GM21381 (cell line): ENCODE measurements around the gene NET1.

Source experiments
- ATAC-seq: cut with Tn5 transposase; IDR thresholded peaks from one replicate; pipeline ENCODE4 v1.9.1; 2021; ENCODE audit warnings: mild to moderate bottlenecking, moderate library complexity; ENCODE audit not compliant: unreplicated experiment

Gene NET1

DNA sequence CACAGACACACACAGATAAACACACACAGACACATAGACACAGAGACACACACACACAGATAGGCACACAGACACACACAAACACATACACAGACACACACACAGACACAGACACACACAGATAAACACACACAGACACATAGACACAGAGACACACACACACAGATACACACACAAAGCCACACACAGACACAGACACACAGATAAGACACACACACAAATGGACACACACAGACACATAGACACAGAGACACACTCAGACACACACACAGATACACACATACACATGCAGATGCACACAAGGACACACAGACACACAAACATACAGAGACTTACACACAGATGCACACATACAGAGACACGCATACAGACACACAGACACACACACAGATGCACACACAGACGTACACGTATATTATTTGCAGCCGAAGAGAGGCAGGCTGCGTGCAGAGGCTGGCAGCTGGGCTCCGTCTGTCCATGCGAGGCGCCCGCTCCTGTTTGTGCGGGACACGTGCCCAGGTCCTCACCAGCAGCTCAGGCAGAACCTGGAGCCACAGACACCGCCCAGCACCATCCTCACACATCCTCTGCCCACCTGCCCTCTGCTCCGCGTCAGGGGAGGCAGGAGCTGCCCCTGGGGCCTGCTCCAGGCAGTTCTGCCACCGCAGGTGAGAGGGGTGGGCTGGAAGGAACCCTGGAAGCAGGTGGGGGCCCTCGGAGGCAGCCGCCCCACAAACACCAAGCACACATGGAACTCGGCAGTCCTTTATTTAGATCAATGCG is 85.8 kb downstream of the NET1 start:
- no peak for ATAC-seq

GRCh38 chr10:5498791-5499492 is 86.6 kb downstream of the NET1 start:
- ATAC-seq = no peak

- no peak for ATAC-seq
These were observed 87.3 kb downstream of the NET1 start, which contains the start of gene CALML5 for GRCh38 chr10:5499493-5500140. Gene CALML5 (minus strand): TSS chr10:5499570. CDS start chr10:5499438, 132 bp downstream.

DNA sequence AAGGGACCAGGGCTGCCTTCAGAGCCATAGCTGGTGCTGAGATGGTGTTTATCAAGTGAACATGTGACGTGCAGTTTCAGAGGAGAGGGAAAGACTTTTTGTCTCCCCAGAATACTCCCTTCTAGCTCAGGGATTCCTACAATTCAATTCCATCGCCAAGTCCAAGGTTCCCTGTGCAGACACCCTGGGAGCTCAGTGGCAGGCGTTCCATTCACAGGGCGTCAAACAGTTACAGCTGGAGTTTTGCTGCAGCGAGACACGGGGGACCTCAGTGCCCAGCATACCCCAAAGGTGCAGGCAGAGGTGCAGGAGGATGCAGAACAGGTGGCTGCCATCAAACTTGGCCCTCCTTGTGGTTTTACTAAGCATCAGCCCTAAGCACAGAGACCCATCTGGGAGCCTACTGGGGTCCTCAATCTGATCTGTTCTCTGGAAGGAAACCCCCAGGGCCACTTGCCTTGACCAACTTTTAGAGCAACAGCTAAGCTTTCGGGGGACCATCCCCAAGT is 87.9 kb downstream of the NET1 start:
- ATAC-seq = no peak

GRCh38 chr10:5500910-5501309 is 88.6 kb downstream of the NET1 start:
- ATAC-seq = no peak

- no peak for ATAC-seq
These were observed 89.7 kb downstream of the NET1 start for GRCh38 chr10:5502061-5502521.

DNA sequence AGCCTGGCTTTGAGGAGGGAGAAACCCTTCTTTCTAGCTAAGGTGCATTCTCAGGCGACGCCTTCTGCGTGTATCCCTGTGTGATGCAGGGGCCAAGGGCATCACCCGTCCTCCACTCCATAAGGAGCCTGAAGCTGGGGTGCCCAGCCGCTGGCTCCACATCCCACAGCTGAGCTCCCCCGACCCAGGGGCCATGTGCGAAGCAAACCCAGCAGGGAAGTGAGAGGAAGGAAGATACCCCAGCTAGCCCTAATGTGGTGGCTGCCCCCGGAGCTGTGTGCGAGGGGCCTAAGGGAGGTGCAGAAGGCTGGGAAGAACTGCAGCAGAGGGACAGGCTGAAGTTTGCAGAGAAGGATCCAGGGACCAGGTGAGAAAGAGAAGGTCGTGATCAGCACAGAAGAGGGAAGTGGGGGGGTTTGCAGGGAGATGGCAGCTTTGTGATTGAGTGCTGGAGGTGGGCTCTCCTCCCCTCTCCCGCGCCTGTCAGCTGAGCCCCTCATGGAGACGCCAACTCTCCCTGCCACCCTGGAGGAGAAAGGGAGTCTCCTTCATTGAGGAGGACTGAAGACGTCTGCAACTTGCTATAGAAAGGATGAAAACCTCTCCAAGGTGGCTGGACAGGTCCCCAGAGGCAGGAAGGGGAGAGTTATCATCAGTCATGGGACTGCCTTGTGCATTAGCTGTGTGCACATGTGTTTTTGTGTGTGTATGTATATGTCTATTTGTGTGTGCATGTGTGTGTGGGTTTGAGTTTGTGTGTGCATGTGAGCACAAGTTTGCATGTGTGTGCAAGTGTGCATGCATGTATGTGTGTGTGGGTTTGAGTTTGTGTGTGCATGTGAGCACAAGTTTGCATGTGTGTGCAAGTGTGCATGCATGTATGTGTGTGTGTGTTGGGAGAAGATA is 90.5 kb downstream of the NET1 start:
- no peak for ATAC-seq

GRCh38 chr10:5503477-5503835 is 91.1 kb downstream of the NET1 start:
- no peak for ATAC-seq

- ATAC-seq = no peak
These were observed 92.1 kb downstream of the NET1 start for GRCh38 chr10:5504146-5505072.

GRCh38 chr10:5506246-5506645 is 93.9 kb downstream of the NET1 start:
- no peak for ATAC-seq

GRCh38 chr10:5506751-5507648 is 94.6 kb downstream of the NET1 start:
- ATAC-seq = no peak

DNA sequence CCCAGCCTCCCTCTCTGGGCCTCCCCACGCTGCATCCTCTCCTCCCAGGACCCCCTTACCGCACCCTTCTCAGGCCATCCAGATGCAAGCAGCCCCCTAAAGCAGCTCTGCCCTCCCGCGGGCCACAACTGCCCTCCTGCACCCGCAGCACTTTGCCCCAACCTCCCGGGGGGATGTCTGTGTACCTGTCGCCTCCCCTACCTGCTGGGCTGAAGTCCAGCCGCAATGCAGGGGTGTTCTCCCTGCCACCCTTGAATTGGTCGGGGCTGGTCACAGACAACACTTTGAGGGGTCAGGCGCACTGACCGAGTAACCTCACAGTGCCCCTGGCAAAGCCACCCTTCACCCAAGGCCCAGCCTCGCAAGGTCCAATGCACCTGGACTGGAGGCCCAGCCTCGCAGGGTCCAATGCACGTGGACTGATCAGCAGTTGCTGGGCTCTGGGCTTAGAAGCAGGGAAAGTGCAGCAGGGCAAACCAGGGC is 95.3 kb downstream of the NET1 start:
- ATAC-seq = no peak

DNA sequence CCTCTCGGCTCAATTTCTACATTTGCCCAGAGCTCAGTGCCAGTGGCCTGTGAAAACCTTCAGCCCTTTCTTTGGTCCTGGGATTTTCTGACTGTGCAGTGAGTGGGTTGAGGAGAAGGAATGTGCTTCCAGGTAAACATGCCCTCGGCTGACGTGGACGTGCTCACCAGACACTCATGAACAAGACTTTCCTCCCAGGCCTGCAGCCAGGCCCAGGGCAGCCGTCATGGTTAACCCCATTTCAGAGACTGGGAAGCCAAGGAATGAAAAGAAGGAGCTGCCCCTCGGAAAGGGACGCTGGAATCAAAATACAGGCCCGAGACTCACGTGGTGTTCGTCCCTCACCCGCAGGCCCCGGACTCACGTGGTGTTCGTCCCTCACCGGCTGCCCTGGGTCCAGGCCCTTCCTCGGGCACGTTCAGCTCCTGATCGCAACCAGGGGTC is 95.8 kb downstream of the NET1 start:
- ATAC-seq = no peak
